HCT116 (cell line): ENCODE results near the gene HIVEP3.

Experiments
- CTCF ChIP-seq, 3 experiments: fragments of 200-600 bp in 1 of 3; sonication (generic) in 1 of 3; IDR thresholded peaks in 2 of 3; conservative IDR thresholded peaks in 1 of 3; 2 replicates each; pipeline ENCODE4 v1.5.1; 2012 to 2017; ENCODE audit warnings: low read depth in 2 of 3, low read length in 2 of 3, antibody characterized with exemption in 1 of 3, borderline replicate concordance in 1 of 3, control low read depth in 1 of 3, mild to moderate bottlenecking in 1 of 3, mixed read lengths in 1 of 3, mixed run types in 1 of 3, moderate library complexity in 1 of 3; ENCODE audit not compliant: insufficient read depth in 1 of 3
- EZH2 ChIP-seq: fragments of 200-600 bp; sonication (generic); IDR thresholded peaks from 2 replicates; pipeline ENCODE4 v1.6.1; 2017; ENCODE audit warnings: antibody characterized with exemption, mixed run types
- EZH2phosphoT487 ChIP-seq: fragments of 200-600 bp; IDR thresholded peaks from 2 replicates; pipeline ENCODE4 v1.6.1; 2018; ENCODE audit warnings: antibody characterized with exemption, borderline replicate concordance
- POLR2A ChIP-seq: IDR thresholded peaks from 2 replicates; pipeline ENCODE4 v1.7.0; 2011; ENCODE audit warnings: borderline replicate concordance; ENCODE audit not compliant: insufficient read depth, insufficient read length; ENCODE audit errors: extremely low read depth
- REST ChIP-seq: IDR thresholded peaks from 2 replicates; pipeline ENCODE4 v1.6.1; 2012; ENCODE audit warnings: low read depth

- no peak for TF ChIP-seq EZH2
- no peak for TF ChIP-seq POLR2A
- TF ChIP-seq CTCF (IDR thresholded peaks at IDR 0.05 in 2 of 3, conservative IDR thresholded peaks at IDR 0.05 in 1 of 3; ENCODE audit: borderline replicate concordance in 1 of 3, insufficient read depth in 1 of 3, low read depth in 2 of 3, low read length in 2 of 3) = peak in 2 of 3 experiments; percentile 32 to 35; a peak in 4 of 6 replicates
- no peak for TF ChIP-seq EZH2phosphoT487
- TF ChIP-seq REST = no peak
Observed at GRCh38 chr1:41936107-41936506, 17.4 kb upstream of the HIVEP3 start.
